ENCODE measurements around the gene CHIC2.

CHIC2 gene

GRCh38 chr4:53963336-53963735 is 101.1 kb downstream of the CHIC2 start:
- H3K4me3 ChIP-seq (ENCODE audit: low read length), result no peak overlapping the region
- DNase-seq (ENCODE audit: low read depth), result no peak
- peaks cover 29% of the 10 kb centered on the region for H3K4me1 ChIP-seq (ENCODE audit: control insufficient read depth, insufficient read depth, low read length)

DNA sequence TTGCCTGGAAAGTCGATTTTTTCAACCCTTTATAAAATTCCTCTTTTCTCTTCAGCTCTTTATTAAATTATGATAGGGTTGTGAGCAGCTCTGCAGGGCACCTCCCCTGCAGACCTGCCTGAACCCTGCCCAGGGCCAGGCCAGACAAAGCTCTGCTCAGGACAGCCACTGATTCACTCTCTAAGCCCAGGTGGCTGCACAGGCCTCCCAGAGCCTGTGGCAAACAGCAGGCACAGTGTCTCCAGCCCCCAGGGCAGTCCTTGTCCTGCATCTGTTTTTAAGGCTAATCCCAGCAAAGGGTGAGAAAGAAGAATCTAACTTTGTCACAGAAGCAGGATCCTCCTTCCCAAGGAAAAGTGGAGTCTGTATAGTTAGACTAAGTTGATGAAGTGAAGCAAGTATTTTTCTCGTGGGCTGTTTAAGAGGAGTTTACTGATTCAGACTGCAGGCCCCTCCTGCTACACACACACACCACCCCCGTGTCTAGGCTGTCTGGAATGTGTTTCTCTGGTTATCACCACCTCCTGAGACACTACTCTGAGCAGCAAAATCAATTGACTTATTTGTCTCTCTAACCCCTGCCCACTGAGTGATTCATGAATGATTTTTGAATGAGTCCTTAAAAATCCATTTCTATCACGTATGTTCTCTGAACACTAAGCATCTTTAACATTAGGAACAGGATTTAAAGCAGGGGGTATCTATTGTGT is 101.7 kb downstream of the CHIC2 start:
- peaks cover 24% of the 10 kb centered on the region for H3K4me1 ChIP-seq (ENCODE audit: control insufficient read depth, insufficient read depth, low read length)
- no peaks in the 10 kb centered on the region for H3K27me3 ChIP-seq (replicated peaks; ENCODE audit: control insufficient read depth, insufficient read depth, low read length)
- peak overlapping the region; percentile 61 for H3K9ac ChIP-seq (ENCODE audit: low read length)
- no peaks in the 10 kb centered on the region for H3K36me3 ChIP-seq (ENCODE audit: control insufficient read depth, insufficient read depth, low read length, severe bottlenecking)
- no peak overlapping the region for H3K4me3 ChIP-seq (ENCODE audit: low read length)
- peak; percentile 65 for DNase-seq (ENCODE audit: low read depth)
- H3K9me3 ChIP-seq (ENCODE audit: control insufficient read depth, low read length), result no peaks in the 10 kb centered on the region

More at GRCh38 chr4:53963336-53963735, 101.1 kb downstream of the CHIC2 start:
- no peaks in the 10 kb centered on the region for H3K36me3 ChIP-seq (ENCODE audit: control insufficient read depth, insufficient read depth, low read length, severe bottlenecking)
- no peaks in the 10 kb centered on the region for H3K27me3 ChIP-seq (replicated peaks; ENCODE audit: control insufficient read depth, insufficient read depth, low read length)
- peak overlapping the region; percentile 4 for H3K9ac ChIP-seq (ENCODE audit: low read length)
- no peaks in the 10 kb centered on the region for H3K9me3 ChIP-seq (ENCODE audit: control insufficient read depth, low read length)

DNA sequence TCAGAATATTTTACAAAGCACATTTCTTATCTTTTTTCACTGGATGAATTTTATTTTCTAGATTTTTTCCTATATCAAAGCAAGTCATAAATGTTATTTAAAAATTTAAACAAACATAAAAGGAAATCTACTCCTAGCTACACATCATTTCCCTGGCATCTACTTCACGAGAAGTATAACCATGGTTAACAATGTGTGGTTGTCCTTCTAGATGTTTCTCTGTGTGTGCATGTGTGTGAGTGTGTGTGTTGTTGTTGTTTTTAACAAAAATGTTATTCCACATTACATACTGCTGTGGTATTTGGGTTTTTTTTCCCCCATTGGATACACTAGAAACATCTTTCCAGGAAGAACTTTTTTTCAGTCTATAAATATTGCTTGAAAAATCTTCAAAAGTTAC is 103.1 kb downstream of the CHIC2 start:
- Histone ChIP-seq H3K36me3 (ENCODE audit: control insufficient read depth, insufficient read depth, low read length, severe bottlenecking) (no peaks in the 10 kb centered on the region), H3K9ac (ENCODE audit: low read length) (no peak overlapping the region), H3K9me3 (ENCODE audit: control insufficient read depth, low read length) (no peaks in the 10 kb centered on the region), H3K4me3 (ENCODE audit: low read length) (no peak overlapping the region), H3K4me1 (ENCODE audit: control insufficient read depth, insufficient read depth, low read length) (peaks cover 22% of the 10 kb centered on the region), H3K27me3 (replicated peaks; ENCODE audit: control insufficient read depth, insufficient read depth, low read length) (no peaks in the 10 kb centered on the region)
- no peak for DNase-seq (ENCODE audit: low read depth)

DNA sequence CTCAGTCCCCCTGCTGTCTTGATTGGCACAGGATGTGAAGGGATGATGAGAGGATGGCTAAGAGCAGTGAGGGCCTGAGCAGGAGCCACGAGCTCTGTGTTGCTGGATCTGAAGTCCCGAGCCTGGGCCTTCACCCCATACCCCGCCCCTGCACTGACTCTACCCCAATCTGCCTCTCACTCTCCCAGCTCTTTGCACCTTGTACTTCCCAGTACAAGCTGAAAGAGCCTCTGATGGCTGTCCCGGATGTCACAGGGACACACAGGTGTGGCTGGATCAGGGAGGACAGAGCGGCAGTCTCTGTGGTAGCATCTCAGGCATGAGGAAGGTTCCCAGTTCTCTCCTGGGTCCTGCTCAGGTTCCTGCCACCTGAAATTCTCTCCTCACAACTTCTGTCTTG is 103.6 kb downstream of the CHIC2 start:
- Histone ChIP-seq H3K4me1 (ENCODE audit: control insufficient read depth, insufficient read depth, low read length) (peaks cover 22% of the 10 kb centered on the region), H3K9me3 (ENCODE audit: control insufficient read depth, low read length) (no peaks in the 10 kb centered on the region), H3K9ac (ENCODE audit: low read length) (no peak overlapping the region), H3K36me3 (ENCODE audit: control insufficient read depth, insufficient read depth, low read length, severe bottlenecking) (no peaks in the 10 kb centered on the region), H3K4me3 (ENCODE audit: low read length) (no peak overlapping the region), H3K27me3 (replicated peaks; ENCODE audit: control insufficient read depth, insufficient read depth, low read length) (no peaks in the 10 kb centered on the region)
- no peak for DNase-seq (ENCODE audit: low read depth)
